Measurements from ENCODE around the gene PDIA6.
A peak's percentile ranks its signal among the peaks of the same experiment; 100 is the strongest.

GRCh38 chr2:10787176-10787968 is 25.2 kb downstream of the PDIA6 start:
- TF ChIP-seq, protein P1, sequence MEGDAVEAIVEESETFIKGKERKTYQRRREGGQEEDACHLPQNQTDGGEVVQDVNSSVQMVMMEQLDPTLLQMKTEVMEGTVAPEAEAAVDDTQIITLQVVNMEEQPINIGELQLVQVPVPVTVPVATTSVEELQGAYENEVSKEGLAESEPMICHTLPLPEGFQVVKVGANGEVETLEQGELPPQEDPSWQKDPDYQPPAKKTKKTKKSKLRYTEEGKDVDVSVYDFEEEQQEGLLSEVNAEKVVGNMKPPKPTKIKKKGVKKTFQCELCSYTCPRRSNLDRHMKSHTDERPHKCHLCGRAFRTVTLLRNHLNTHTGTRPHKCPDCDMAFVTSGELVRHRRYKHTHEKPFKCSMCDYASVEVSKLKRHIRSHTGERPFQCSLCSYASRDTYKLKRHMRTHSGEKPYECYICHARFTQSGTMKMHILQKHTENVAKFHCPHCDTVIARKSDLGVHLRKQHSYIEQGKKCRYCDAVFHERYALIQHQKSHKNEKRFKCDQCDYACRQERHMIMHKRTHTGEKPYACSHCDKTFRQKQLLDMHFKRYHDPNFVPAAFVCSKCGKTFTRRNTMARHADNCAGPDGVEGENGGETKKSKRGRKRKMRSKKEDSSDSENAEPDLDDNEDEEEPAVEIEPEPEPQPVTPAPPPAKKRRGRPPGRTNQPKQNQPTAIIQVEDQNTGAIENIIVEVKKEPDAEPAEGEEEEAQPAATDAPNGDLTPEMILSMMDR (IDR thresholded peaks at IDR 0.05), result peak; percentile 69
- TF ChIP-seq, protein P2, sequence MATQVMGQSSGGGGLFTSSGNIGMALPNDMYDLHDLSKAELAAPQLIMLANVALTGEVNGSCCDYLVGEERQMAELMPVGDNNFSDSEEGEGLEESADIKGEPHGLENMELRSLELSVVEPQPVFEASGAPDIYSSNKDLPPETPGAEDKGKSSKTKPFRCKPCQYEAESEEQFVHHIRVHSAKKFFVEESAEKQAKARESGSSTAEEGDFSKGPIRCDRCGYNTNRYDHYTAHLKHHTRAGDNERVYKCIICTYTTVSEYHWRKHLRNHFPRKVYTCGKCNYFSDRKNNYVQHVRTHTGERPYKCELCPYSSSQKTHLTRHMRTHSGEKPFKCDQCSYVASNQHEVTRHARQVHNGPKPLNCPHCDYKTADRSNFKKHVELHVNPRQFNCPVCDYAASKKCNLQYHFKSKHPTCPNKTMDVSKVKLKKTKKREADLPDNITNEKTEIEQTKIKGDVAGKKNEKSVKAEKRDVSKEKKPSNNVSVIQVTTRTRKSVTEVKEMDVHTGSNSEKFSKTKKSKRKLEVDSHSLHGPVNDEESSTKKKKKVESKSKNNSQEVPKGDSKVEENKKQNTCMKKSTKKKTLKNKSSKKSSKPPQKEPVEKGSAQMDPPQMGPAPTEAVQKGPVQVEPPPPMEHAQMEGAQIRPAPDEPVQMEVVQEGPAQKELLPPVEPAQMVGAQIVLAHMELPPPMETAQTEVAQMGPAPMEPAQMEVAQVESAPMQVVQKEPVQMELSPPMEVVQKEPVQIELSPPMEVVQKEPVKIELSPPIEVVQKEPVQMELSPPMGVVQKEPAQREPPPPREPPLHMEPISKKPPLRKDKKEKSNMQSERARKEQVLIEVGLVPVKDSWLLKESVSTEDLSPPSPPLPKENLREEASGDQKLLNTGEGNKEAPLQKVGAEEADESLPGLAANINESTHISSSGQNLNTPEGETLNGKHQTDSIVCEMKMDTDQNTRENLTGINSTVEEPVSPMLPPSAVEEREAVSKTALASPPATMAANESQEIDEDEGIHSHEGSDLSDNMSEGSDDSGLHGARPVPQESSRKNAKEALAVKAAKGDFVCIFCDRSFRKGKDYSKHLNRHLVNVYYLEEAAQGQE (IDR thresholded peaks at IDR 0.05; ENCODE audit: insufficient read depth in 1 of 2, low read depth in 2 of 2, low read length in 1 of 2), result no peak
- no peak for TF ChIP-seq POLR2AphosphoS5 (IDR thresholded peaks at IDR 0.05; ENCODE audit: low read depth, low read length)
